PC-9 (cell line): ENCODE data around the gene TNFRSF25.

Experiments used
- CTCF ChIP-seq: fragments of 200-600 bp; sonication (generic); conservative IDR thresholded peaks from 2 replicates; pipeline ENCODE4 v1.6.1; 2017; ENCODE audit warnings: mixed run types, antibody characterized with exemption, mild to moderate bottlenecking, moderate library complexity
- EZH2 ChIP-seq: fragments of 200-600 bp; sonication (generic); IDR thresholded peaks from 2 replicates; pipeline ENCODE4 v1.8.0; 2017; ENCODE audit warnings: antibody characterized with exemption, low read depth

GRCh38 chr1:6487804-6488484, 22.0 kb upstream of the TNFRSF25 start:
- TF ChIP-seq CTCF, result no peak
- no peak for TF ChIP-seq EZH2
